K562 (cell line): ENCODE results near the gene DUSP23. TPM values are rescaled to one million over a fixed set of nuclear protein-coding genes. Genes with fewer than 3 reads are reported as not detected.

Source experiments
- ARID3A ChIP-seq: IDR thresholded peaks from 2 replicates; pipeline ENCODE4 v1.6.1; 2012; ENCODE audit warnings: low read depth, low read length, improper control_type of control experiment, borderline replicate concordance
- CTCF ChIP-seq, 3 experiments: IDR thresholded peaks in 2 of 3; conservative IDR thresholded peaks in 1 of 3; 2 replicates each; pipeline ENCODE4 v1.5.1; 2011 to 2012; ENCODE audit warnings: low read length in 3 of 3, mild to moderate bottlenecking in 3 of 3, control low read depth in 2 of 3, improper control_type of control experiment in 1 of 3, inconsistent platforms in 1 of 3, low read depth in 1 of 3, mixed read lengths in 1 of 3, moderate library complexity in 1 of 3; ENCODE audit not compliant: insufficient read depth in 2 of 3
- ELF1 ChIP-seq: fragments of 200-800 bp; sonication (Bioruptor generic); IDR thresholded peaks from 2 replicates; pipeline ENCODE4 v1.6.1; 2016; ENCODE audit warnings: missing genetic modification characterization, missing compliant biosample characterization
- GTF2A2 ChIP-seq: IDR thresholded peaks from 2 replicates; pipeline ENCODE4 v1.6.1; 2016; ENCODE audit warnings: mild to moderate bottlenecking, missing genetic modification characterization, missing compliant biosample characterization
- IFI16 ChIP-seq: fragments of 250-450 bp; sonication (Bioruptor Pico); IDR thresholded peaks from 2 replicates; pipeline ENCODE4 v2.1.2; 2022; ENCODE audit warnings: mild to moderate bottlenecking, inconsistent platforms
- PRDM10 ChIP-seq: fragments of 450-650 bp; IDR thresholded peaks from 2 replicates; pipeline ENCODE4 v1.6.1; 2018; ENCODE audit not compliant: partially characterized antibody
- PTRF ChIP-seq: fragments of 450-650 bp; IDR thresholded peaks from 2 replicates; pipeline ENCODE4 v1.6.1; 2016; ENCODE audit warnings: mild to moderate bottlenecking, missing genetic modification characterization, missing compliant biosample characterization
- SMC3 ChIP-seq: conservative IDR thresholded peaks from 2 replicates; pipeline ENCODE4 v1.6.1; 2011; ENCODE audit warnings: low read depth, low read length, improper control_type of control experiment; ENCODE audit not compliant: insufficient read depth
- USF2 ChIP-seq: sonication (generic); formaldehyde crosslinking; IDR thresholded peaks from 2 replicates; pipeline ENCODE4 v1.5.0; 2020; ENCODE audit warnings: missing genetic modification reagents
- ZBTB9 ChIP-seq: fragments of 450-650 bp; formaldehyde crosslinking; IDR thresholded peaks from 2 replicates; pipeline ENCODE4 v1.4.0; 2020; ENCODE audit warnings: mild to moderate bottlenecking, moderate library complexity
- polyA plus RNA-seq, 8 experiments: library from polyadenylated mRNA; depleted of rRNA in 4 of 8; stranded (reverse) in 5 of 8; unstranded in 3 of 8; fragments of >200 nt; fragmentation: Nextera tagmentation in 2 of 8; fragmentation: Illumina TruSeq in 1 of 8; extraction: Ambion mirVana in 2 of 8; extraction: Trizol in 1 of 8; gene quantifications; 2 replicates each; pipeline versions ENCODE4 v1.2.1 to v1.2.3, GENCODE V29; 2011 to 2014; ENCODE audit warnings: inconsistent platforms in 1 of 8, missing spikeins in 1 of 8
- total RNA-seq, 7 experiments: library from RNA; depleted of rRNA in 6 of 7; stranded (reverse); fragments of >200 nt in 6 of 7; fragmentation: Illumina TruSeq in 2 of 7; extraction: Trizol in 2 of 7; gene quantifications; 2 replicates each; pipeline versions ENCODE4 v1.2.1 to v1.2.3, GENCODE V29; 2011 to 2021; ENCODE audit warnings: low replicate concordance in 1 of 7

DUSP23 gene
- total and polyA plus RNA-seq, 9 of the 15 experiments (the other 6 are each of a cell fraction or from before 2014, with no cell fraction given), result 1.0 to 34.8 (median 13.7) TPM

GRCh38 chr1:159790237-159790917 lies 9.6 kb downstream of the DUSP23 start (continued):
- no peak for TF ChIP-seq ELF1 (tag)
- TF ChIP-seq GTF2A2 (tag), result no peak
- TF ChIP-seq CTCF (IDR thresholded peaks at IDR 0.05 in 2 of 3, conservative IDR thresholded peaks at IDR 0.05 in 1 of 3; ENCODE audit: insufficient read depth in 2 of 3, low read depth in 1 of 3, low read length in 3 of 3), result peak; percentile 45 to 75 (median 72)
- TF ChIP-seq SMC3, result 0 out of 2 replicates have a peak, but pooled peaks have one; percentile 18
- no peak for TF ChIP-seq PRDM10
- TF ChIP-seq USF2 (CRISPR knock-in tag), result peak; percentile 56
- no peak for TF ChIP-seq ZBTB9 (CRISPR knock-in tag)
- no peak for TF ChIP-seq PTRF
- TF ChIP-seq ARID3A, result no peak
- TF ChIP-seq IFI16 (CRISPR knock-in tag), result no peak
